BJ (cell line): ENCODE data around the gene LCN10. TPM values are rescaled to one million over a fixed set of nuclear protein-coding genes. Genes with fewer than 3 reads are reported as not detected.

Experiments
- CTCF ChIA-PET: fragments of 350-600 bp; formaldehyde crosslinking; extraction: SDS; loops from one replicate; lab custom pipeline; 2021; ENCODE audit warnings: antibody characterized with exemption, inconsistent platforms; lab: Yijun Ruan, JAX
- POLR2A ChIA-PET: fragments of 300-600 bp; sonication (Branson Sonifier 250); formaldehyde crosslinking; extraction: SDS; loops from one replicate; lab custom pipeline; 2021; ENCODE audit warnings: antibody characterized with exemption; lab: Charles Lee
- DNase-seq: peaks from one replicate; pipeline ENCODE4 v3.0.0-alpha.2; 2011; ENCODE audit warnings: low read depth
- H3K27me3 ChIP-seq: 2 replicates; pipeline ENCODE4 v1.6.0; 2011; ENCODE audit warnings: low read length; ENCODE audit not compliant: control insufficient read depth, insufficient read depth
- H3K36me3 ChIP-seq: 2 replicates; pipeline ENCODE4 v1.5.1; 2011; ENCODE audit warnings: low read length; ENCODE audit not compliant: control insufficient read depth, insufficient read depth
- H3K4me3 ChIP-seq: 2 replicates; pipeline ENCODE4 v1.5.1; 2011; ENCODE audit warnings: low read depth, mild to moderate bottlenecking, control low read depth, low read length
- polyA plus RNA-seq: library from polyadenylated mRNA; depleted of rRNA; stranded (reverse); fragments of >200 nt; gene quantifications from 2 replicates; pipeline ENCODE4 v1.2.3, GENCODE V29; 2011
- TF ChIP-seq, protein P1 (sequence below): IDR thresholded peaks from 2 replicates; pipeline ENCODE4 v1.5.1; 2011; ENCODE audit warnings: low read depth, mild to moderate bottlenecking, control low read depth, inconsistent platforms, low read length, moderate library complexity; ENCODE audit not compliant: insufficient read depth

The LCN10 gene
- polyA plus RNA-seq, 1 experiment = not detected

DNA sequence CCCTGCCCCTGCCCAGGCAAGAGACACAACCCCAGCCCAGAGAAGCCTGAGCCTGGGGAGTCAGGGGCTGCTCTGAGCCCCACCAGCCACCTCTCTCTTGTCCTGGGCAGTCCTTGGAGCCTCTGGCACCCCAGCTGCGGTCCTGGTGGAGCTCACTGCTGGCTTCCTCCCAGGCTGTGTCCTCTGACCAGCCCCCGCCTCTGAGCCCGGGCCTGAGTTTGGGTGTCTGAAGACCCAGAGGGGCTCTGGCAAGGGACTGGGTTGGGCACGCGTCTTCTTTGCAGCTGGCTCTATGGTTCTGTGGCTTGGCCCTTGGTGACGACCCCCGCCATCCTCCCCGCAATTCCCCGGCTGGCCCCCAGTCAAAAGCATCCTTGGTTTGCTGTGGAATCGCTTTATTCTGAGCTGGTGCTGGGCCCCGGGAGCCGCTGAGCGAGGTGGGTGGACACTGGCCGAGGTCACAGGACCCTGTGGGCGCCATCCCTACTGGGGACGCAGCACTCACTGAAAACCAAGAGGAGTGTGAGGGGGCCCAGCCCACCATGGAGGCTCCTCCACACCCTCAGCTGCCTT lies 985 bp upstream of the LCN10 start:
- POLR2A ChIA-PET = no interaction called here
- H3K27me3 ChIP-seq = peaks cover 8% of the 10 kb centered on the region

DNA sequence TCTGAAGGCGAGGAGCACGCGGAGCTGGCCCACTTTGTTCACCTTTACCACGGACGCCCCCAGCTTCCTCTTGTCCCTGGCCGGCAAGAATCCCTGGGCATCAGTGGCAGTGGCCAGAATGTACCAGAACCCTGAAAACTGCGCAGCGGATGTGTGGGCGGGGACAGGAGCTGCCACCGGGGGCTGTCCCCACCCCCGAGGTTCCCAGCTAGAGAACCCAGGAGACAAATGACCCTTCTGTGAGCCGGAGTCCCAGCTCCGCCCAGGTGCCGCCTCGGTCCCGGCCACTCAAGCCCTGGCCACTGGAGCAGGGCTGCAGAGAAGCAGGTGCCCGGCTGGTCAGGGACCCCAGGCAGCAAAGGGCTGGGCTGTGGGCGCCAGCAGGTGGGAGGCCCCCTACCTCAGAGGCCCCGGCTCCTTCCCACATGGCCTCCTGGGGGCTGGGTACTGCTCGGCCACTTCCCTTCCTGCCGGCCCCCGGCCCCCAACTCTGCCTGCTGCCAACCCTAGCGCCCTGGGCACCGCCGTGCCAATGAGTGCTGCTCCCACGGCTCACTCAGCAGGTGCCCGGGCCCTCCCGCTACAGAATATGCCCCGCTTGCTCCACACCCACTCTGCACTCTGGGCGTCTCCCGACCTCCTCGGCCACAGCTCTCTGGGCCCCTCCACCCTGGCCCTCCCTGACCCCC lies 713 bp downstream of the LCN10 start:
- CTCF ChIA-PET = interaction anchor here (1.0 kb wide), 1 partner anchor 19 kb away, joined by 4 read pairs; no protein-coding TSS in a partner anchor
- DNase-seq = no peak
- H3K4me3 ChIP-seq = no peak overlapping the region
- TF ChIP-seq, protein P1, sequence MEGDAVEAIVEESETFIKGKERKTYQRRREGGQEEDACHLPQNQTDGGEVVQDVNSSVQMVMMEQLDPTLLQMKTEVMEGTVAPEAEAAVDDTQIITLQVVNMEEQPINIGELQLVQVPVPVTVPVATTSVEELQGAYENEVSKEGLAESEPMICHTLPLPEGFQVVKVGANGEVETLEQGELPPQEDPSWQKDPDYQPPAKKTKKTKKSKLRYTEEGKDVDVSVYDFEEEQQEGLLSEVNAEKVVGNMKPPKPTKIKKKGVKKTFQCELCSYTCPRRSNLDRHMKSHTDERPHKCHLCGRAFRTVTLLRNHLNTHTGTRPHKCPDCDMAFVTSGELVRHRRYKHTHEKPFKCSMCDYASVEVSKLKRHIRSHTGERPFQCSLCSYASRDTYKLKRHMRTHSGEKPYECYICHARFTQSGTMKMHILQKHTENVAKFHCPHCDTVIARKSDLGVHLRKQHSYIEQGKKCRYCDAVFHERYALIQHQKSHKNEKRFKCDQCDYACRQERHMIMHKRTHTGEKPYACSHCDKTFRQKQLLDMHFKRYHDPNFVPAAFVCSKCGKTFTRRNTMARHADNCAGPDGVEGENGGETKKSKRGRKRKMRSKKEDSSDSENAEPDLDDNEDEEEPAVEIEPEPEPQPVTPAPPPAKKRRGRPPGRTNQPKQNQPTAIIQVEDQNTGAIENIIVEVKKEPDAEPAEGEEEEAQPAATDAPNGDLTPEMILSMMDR = no peak
- peaks cover 11% of the 10 kb centered on the region for H3K27me3 ChIP-seq
- POLR2A ChIA-PET = no interaction called here
- H3K36me3 ChIP-seq = no peaks in the 10 kb centered on the region

More for the DNA sequence above, 985 bp upstream of the LCN10 start:
- Histone ChIP-seq H3K36me3 (no peaks in the 10 kb centered on the region), H3K4me3 (no peak overlapping the region)
- no peak for DNase-seq
- TF ChIP-seq, protein P1 = no peak
- CTCF ChIA-PET = interaction anchor here (1.0 to 1.5 kb wide), 5 partner anchors 15 to 38 kb away, joined by 3 to 4 read pairs (median 3); partner anchors contain the start of gene LCN8

DNA sequence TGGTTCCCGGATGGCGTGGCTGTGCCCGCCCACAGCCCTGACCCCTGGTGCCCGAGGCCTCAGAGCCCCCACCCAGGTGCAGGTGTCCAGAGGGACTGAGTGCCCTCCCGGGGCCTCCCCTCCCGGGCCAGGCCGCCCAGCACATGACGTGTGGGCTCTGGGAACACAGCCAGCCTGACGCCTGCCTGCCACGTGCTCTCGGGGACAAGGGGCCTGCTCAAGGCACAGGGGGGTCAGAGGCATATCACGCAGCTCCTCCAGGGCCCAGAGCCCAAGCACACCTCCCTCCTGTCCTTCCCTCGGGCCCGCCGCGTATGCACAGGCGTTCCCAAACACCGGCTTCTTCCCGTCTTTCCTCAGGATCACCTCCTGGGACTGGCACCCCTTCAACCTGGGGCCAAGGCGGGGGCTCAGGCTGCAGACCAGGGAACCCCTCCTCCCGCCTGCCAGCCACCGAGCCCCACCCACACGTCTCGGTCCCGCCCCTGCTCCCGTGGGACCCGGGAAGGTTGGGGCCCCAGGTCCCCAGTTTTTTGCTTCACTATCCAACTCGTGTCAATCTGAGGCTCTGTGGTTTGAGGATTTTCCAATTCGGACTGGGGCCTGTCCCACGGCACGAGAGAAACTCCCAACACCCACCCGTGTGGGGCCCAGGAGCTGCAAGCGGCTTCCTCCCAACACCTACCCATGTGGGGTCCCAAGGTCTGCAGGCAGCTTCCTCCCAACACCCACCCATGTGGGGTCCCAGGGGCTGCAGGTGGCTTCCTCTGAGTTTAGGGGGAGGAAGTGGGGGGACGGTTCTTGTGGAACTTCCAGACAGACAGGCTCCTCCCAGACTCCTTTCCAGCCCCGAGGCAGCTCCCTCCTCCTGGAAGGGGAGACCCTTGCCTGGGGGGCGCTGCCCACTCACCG lies 1.5 kb downstream of the LCN10 start:
- no peak for DNase-seq
- TF ChIP-seq, protein P1 = no peak
- ChIA-PET POLR2A (no interaction called here), CTCF (interaction anchor here (1.0 to 1.3 kb wide), 2 partner anchors 13 to 20 kb away, joined by 4 read pairs; no protein-coding TSS in a partner anchor)
- H3K27me3 ChIP-seq = peaks cover 11% of the 10 kb centered on the region
- H3K4me3 ChIP-seq = no peak overlapping the region
- no peaks in the 10 kb centered on the region for H3K36me3 ChIP-seq

DNA sequence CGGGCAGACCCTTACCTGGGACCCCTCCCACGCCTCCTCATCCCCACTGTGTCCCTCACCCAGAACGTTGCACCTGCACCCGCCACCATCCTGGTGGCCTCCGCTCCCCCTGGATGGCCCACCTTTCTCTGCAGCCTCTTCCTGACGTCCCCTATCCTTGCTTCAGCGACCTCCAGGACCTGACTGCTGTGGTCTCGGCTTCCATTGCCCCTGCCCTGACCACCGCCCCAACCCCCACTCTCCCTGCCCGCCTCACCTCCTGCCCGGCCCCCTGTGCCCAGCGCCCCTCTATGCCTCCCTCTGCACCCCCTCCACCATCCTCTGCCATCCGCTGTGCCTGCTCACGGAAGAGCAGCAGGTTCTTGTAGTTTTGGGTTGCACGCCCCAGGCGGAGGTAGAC lies 2.2 kb downstream of the LCN10 start:
- Histone ChIP-seq H3K36me3 (no peaks in the 10 kb centered on the region), H3K27me3 (peaks cover 11% of the 10 kb centered on the region), H3K4me3 (no peak overlapping the region)
- DNase-seq = no peak
- ChIA-PET POLR2A (no interaction called here), CTCF (interaction anchor here (1.3 kb wide), 1 partner anchor 13 kb away, joined by 4 read pairs; no protein-coding TSS in a partner anchor)
- TF ChIP-seq, protein P1 = no peak
